IMR-90 (cell line): ENCODE data around the gene ASB16. TPM values are rescaled to one million over a fixed set of nuclear protein-coding genes. Genes with fewer than 3 reads are reported as not detected.

Experiments
- ATAC-seq: fragments of 200-7000 bp; cut with Tn5 transposase; 2 replicates; pipeline ENCODE4 v1.9.1; 2020; ENCODE audit warnings: low read depth, mild to moderate bottlenecking, moderate library complexity
- BruUV-seq: library from RNA; stranded (reverse); fragments of 400-500 nt; replicated peaks from 2 replicates; lab custom pipeline; 2021; lab: Mats Ljungman, UMichigan
- CTCF ChIA-PET: fragments of 300-600 bp; formaldehyde crosslinking; extraction: SDS; loops from one replicate; lab custom pipeline; 2021; ENCODE audit warnings: antibody characterized with exemption; lab: Yijun Ruan, JAX
- POLR2A ChIA-PET: fragments of 300-600 bp; sonication (Branson Sonifier 250); formaldehyde crosslinking; loops from one replicate; lab custom pipeline; 2022; ENCODE audit warnings: antibody characterized with exemption; ENCODE audit not compliant: unreplicated experiment; lab: Charles Lee
- DNase-seq: peaks from one replicate; pipeline ENCODE4 v3.0.0; 2013
- H2AFZ ChIP-seq: replicated peaks from 2 replicates; pipeline ENCODE3; 2013; ENCODE audit warnings: low read length, mild to moderate bottlenecking; ENCODE audit not compliant: poor library complexity
- H2AK5ac ChIP-seq: 2 replicates; pipeline ENCODE4 v1.6.1; 2013; ENCODE audit warnings: low read depth, low read length, inconsistent platforms
- H2AK9ac ChIP-seq: replicated peaks from 2 replicates; pipeline ENCODE3; 2013; ENCODE audit warnings: mild to moderate bottlenecking, low read depth, low read length, moderate library complexity; ENCODE audit not compliant: poor library complexity
- H2BK120ac ChIP-seq: 2 replicates; pipeline ENCODE4 v1.6.1; 2013; ENCODE audit warnings: low read depth, low read length, inconsistent platforms
- H2BK15ac ChIP-seq: 3 replicates; pipeline ENCODE4 v1.6.1; 2013; ENCODE audit warnings: low read depth, low read length, inconsistent platforms
- H2BK20ac ChIP-seq: 2 replicates; pipeline ENCODE4 v1.6.1; 2013; ENCODE audit warnings: low read depth, mild to moderate bottlenecking, inconsistent platforms, low read length, moderate library complexity
- H2BK5ac ChIP-seq: 2 replicates; pipeline ENCODE4 v1.6.1; 2013; ENCODE audit warnings: mild to moderate bottlenecking, low read depth, low read length, inconsistent platforms; ENCODE audit not compliant: poor library complexity, severe bottlenecking
- H3K14ac ChIP-seq: replicated peaks from 2 replicates; pipeline ENCODE4 v1.6.1; 2013; ENCODE audit warnings: low read depth, low read length, inconsistent platforms
- H3K18ac ChIP-seq: 2 replicates; pipeline ENCODE4 v1.6.1; 2013; ENCODE audit warnings: low read depth, low read length, control low read depth
- H3K23ac ChIP-seq: 2 replicates; pipeline ENCODE4 v1.6.1; 2013; ENCODE audit warnings: low read depth, low read length, inconsistent platforms
- H3K27ac ChIP-seq: 2 replicates; pipeline ENCODE4 v1.5.1; 2013; ENCODE audit warnings: mild to moderate bottlenecking, control low read depth, low read length; ENCODE audit not compliant: insufficient read depth
- H3K27me3 ChIP-seq: 2 replicates; pipeline ENCODE4 v1.6.1; 2013; ENCODE audit warnings: low read length; ENCODE audit not compliant: control insufficient read depth, insufficient read depth
- H3K36me3 ChIP-seq: 2 replicates; pipeline ENCODE4 v1.6.1; 2013; ENCODE audit warnings: low read length, mixed read lengths; ENCODE audit not compliant: control insufficient read depth, insufficient read depth
- H3K4ac ChIP-seq: 2 replicates; pipeline ENCODE4 v1.6.1; 2013; ENCODE audit warnings: low read depth, low read length, inconsistent platforms
- H3K4me1 ChIP-seq: 2 replicates; pipeline ENCODE4 v1.6.1; 2013; ENCODE audit warnings: low read length, mixed read lengths; ENCODE audit not compliant: control insufficient read depth, insufficient read depth
- H3K4me2 ChIP-seq: 2 replicates; pipeline ENCODE4 v1.6.1; 2013; ENCODE audit warnings: low read depth, mild to moderate bottlenecking, control low read depth, low read length, moderate library complexity
- H3K4me3 ChIP-seq: 2 replicates; pipeline ENCODE4 v1.5.1; 2013; ENCODE audit warnings: low read depth, mild to moderate bottlenecking, control low read depth, low read length, moderate library complexity; ENCODE audit not compliant: insufficient read depth
- H3K56ac ChIP-seq: 2 replicates; pipeline ENCODE4 v1.6.1; 2013; ENCODE audit warnings: low read length, inconsistent platforms; ENCODE audit not compliant: insufficient read depth; ENCODE audit errors: extremely low read depth
- H3K79me1 ChIP-seq, 2 experiments: 2 replicates each; pipeline ENCODE4 v1.6.1; 2013; ENCODE audit warnings: low read length in 2 of 2, inconsistent platforms in 1 of 2, low read depth in 1 of 2
- H3K9ac ChIP-seq: 2 replicates; pipeline ENCODE4 v1.6.1; 2013; ENCODE audit warnings: low read depth, low read length, control low read depth
- H3K9me1 ChIP-seq: 2 replicates; pipeline ENCODE4 v1.6.1; 2013; ENCODE audit warnings: low read length, inconsistent platforms; ENCODE audit not compliant: insufficient read depth
- H3K9me3 ChIP-seq: 2 replicates; pipeline ENCODE4 v1.6.1; 2013; ENCODE audit warnings: low read length; ENCODE audit not compliant: control insufficient read depth, insufficient read depth
- H4K20me1 ChIP-seq: 2 replicates; pipeline ENCODE4 v1.6.1; 2013; ENCODE audit warnings: low read length, inconsistent platforms; ENCODE audit not compliant: insufficient read depth
- H4K5ac ChIP-seq: 2 replicates; pipeline ENCODE4 v1.6.1; 2013; ENCODE audit warnings: mild to moderate bottlenecking, low read depth, low read length, control low read depth
- H4K8ac ChIP-seq, 2 experiments: 2 replicates each; pipeline ENCODE4 v1.6.1; 2013; ENCODE audit warnings: low read depth in 2 of 2, low read length in 2 of 2, control low read depth in 1 of 2, inconsistent platforms in 1 of 2
- H4K91ac ChIP-seq: 2 replicates; pipeline ENCODE4 v1.6.1; 2013; ENCODE audit warnings: low read depth, low read length, inconsistent platforms; ENCODE audit not compliant: insufficient read depth
- CEBPB ChIP-seq: IDR thresholded peaks from 2 replicates; pipeline ENCODE4 v1.6.1; 2012; ENCODE audit warnings: low read depth, low read length, improper control_type of control experiment
- CHD1 ChIP-seq: IDR thresholded peaks from 2 replicates; pipeline ENCODE4 v1.6.1; 2012; ENCODE audit warnings: low read depth, low read length, improper control_type of control experiment
- WGBS, 2 experiments: methylation state at CpG; one replicate each; pipeline versions ENCODE4 v1.1.5 to v1.1.7; 2013; ENCODE audit warnings: missing lambda C conversion rate in 2 of 2; ENCODE audit not compliant: insufficient read length in 1 of 2; ENCODE audit errors: extremely low coverage in 2 of 2; 5-methylcytosine and 5-hydroxymethylcytosine counted together
- dilution Hi-C: fragments of 300-500 bp; cut with HindIII; formaldehyde crosslinking; loops from one replicate; pipeline ENCODE4 v1.14.3; 2018; ENCODE audit warnings: low sequenced_read_pairs; ENCODE audit not compliant: unreplicated experiment
- in situ Hi-C: fragments of 300-500 bp; cut with MboI; formaldehyde crosslinking; loops from 3 replicates; pipeline ENCODE4 v1.14.3; 2019; ENCODE audit warnings: low sequenced_read_pairs, inconsistent platforms, mixed read lengths
- intact Hi-C: fragments of 100-400 bp; cut with micrococcal nuclease; formaldehyde crosslinking; loops from 2 replicates; pipeline ENCODE4 v1.10.0; 2022
- polyA plus RNA-seq, 3 experiments: library from polyadenylated mRNA; depleted of rRNA; stranded (reverse); fragments of >200 nt; gene quantifications; 2 replicates each; pipeline ENCODE4 v1.2.3, GENCODE V29; 2012; ENCODE audit warnings: low replicate concordance in 1 of 3
- total RNA-seq: library from RNA; depleted of rRNA; stranded (reverse); fragments of >200 nt; gene quantifications from 2 replicates; pipeline ENCODE4 v1.2.3, GENCODE V29; 2012

Gene ASB16
- total and polyA plus RNA-seq, 2 of the 4 experiments (the other 2 are of a cell fraction), result 0.05 TPM; not detected in 1

DNA sequence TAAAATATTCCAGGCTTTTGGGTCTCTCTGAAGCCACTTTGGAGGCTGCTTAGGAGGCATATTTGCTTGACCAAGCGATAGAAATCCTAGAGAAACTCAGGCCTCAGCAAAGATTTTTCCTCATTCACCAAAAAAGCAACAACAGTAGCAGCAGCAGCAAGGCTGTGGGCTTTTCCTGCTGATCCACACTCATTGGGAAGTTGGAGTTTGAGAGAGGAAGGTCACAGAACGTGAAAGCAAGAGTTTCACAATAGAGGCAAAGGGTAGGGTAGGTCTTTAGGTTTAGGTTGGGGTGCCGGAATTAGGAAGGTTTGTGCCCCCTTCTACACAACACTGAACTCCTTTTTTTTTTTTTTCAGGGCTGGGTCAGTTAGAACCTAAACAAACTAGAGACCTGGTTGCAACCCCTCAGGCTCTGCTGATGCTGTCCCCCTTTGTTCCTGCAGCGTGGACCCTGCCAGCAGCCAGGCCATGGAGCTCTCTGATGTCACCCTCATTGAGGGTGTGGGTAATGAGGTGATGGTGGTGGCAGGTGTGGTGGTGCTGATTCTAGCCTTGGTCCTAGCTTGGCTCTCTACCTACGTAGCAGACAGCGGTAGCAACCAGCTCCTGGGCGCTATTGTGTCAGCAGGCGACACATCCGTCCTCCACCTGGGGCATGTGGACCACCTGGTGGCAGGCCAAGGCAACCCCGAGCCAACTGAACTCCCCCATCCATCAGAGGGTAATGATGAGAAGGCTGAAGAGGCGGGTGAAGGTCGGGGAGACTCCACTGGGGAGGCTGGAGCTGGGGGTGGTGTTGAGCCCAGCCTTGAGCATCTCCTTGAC is 18.3 kb downstream of the ASB16 start:
- H2BK5ac ChIP-seq, result no peak overlapping the region
- peaks cover 19 to 67% of the 10 kb centered on the region in 2 experiments for H3K79me1 ChIP-seq
- in situ Hi-C loops, result no loop called here
- no peak overlapping the region for H2BK20ac ChIP-seq
- intact Hi-C loops, result no loop called here
- no peak overlapping the region for H2BK15ac ChIP-seq
- no CpG with 5 or more reads among the region's 12 CpGs for WGBS, 2 experiments
- H3K9me3 ChIP-seq, result no peaks in the 10 kb centered on the region
- no peak overlapping the region for H2BK120ac ChIP-seq
- H4K91ac ChIP-seq, result no peak overlapping the region
- H3K4me1 ChIP-seq, result peaks cover 2% of the 10 kb centered on the region; the same call in 1 of the 2 replicates
- H2AK5ac ChIP-seq, result no peak overlapping the region
- no peak overlapping the region for H3K56ac ChIP-seq
- H4K20me1 ChIP-seq, result peaks cover 7% of the 10 kb centered on the region; the same call in 1 of the 2 replicates
- dilution Hi-C loops, result no loop called here
- H3K18ac ChIP-seq, result no peak overlapping the region
- H3K9ac ChIP-seq, result no peak overlapping the region
- no peak overlapping the region for H3K27ac ChIP-seq
- H3K4ac ChIP-seq, result no peak overlapping the region
- H2AFZ ChIP-seq, result no peak overlapping the region
- peak overlapping the region; percentile 50 for H2AK9ac ChIP-seq
- DNase-seq, result no peak
- ATAC-seq, result no peak
- no peak overlapping the region for H4K8ac ChIP-seq
- H3K23ac ChIP-seq, result no peak overlapping the region
- peaks cover 36% of the 10 kb centered on the region for H3K36me3 ChIP-seq
- no peak overlapping the region for H4K5ac ChIP-seq
- no peak overlapping the region for H3K14ac ChIP-seq
- no peak for TF ChIP-seq CHD1
- peak; percentile 9; the same call in 1 of the 2 replicates for TF ChIP-seq CEBPB
- CTCF ChIA-PET, result interaction anchor here (0.6 kb wide), 1 partner anchor 119 kb away, joined by 4 read pairs; no protein-coding TSS in a partner anchor
- H3K27me3 ChIP-seq, result no peaks in the 10 kb centered on the region
- H3K4me2 ChIP-seq, result no peak overlapping the region; the same call in 1 of the 2 replicates
- no TSS peak for BruUV-seq
- POLR2A ChIA-PET, result interaction anchor here (1.0 kb wide), 1 partner anchor 9 kb away, joined by 3 read pairs; no protein-coding TSS in a partner anchor
- H3K4me3 ChIP-seq, result no peak overlapping the region
- 0 out of 2 replicates have a peak, but pooled peaks cover 4% of the 10 kb centered on the region for H3K9me1 ChIP-seq
